Stimulated activated CD8-positive, alpha-beta memory T cell treated with anti-CD3 and anti-CD28 coated beads, Interleukin-4, amount 100 ng/mL, for 24 hours (primary cell): Measurements from ENCODE around the gene FRMPD4.

Experiments
- DNase-seq: peaks from one replicate; pipeline ENCODE4 v3.0.0-alpha.2; 2020; ENCODE audit warnings: low read depth

Gene FRMPD4

DNA sequence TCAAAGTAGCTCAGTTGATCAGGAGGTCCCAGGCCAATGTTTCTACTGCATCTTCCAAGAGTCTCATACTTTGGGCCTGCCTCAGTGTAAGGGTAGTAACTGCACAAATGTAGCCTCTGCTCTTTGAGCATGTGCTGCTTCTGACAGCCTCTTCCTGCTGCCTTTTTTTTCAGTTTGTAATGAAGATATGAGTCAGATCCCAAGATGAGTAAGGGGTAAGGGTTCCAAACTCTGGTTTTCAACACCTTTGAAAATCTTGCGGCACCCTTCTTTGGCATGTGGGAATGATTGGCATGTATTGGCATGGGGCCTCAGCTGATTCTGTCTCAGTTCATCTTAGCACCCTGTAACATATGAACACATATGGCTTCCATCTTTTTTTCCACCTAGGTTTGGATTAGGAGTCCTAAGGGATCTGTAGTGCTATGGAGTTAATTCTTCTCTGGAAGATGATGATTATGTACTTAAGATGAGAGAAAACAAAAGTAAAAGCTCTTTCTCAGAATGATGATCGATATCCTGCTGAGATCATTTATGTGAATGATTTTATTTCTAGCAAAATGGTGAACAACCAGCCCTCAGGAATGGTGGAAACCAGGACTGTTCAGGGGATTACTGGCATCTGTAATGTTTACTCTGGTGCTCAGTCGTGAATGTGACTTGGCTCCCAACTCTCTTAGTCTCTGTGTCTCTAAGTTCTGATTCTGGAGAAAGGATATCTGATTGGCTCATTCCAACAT is 534.3 kb downstream of the FRMPD4 start:
- no peak for DNase-seq

DNA sequence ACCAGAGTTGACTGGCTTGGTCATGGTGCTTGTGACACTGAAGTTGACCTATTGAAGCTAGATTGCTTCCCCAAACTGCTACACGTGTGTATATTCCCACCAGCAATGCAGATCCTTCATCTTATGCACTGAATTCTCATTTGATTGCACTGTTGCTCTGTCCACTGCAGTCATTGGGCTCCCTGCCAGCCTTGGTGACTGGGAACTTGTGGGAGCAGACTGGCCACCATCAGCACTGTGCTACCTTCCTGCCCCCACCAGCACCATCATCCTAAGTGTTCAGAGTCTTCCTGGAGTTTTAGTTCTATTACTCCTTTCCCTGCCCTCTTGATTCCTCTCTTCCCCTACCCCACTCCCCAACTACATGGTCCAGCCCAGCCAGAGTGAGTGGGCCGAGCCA is 535.2 kb downstream of the FRMPD4 start:
- DNase-seq = no peak

DNA sequence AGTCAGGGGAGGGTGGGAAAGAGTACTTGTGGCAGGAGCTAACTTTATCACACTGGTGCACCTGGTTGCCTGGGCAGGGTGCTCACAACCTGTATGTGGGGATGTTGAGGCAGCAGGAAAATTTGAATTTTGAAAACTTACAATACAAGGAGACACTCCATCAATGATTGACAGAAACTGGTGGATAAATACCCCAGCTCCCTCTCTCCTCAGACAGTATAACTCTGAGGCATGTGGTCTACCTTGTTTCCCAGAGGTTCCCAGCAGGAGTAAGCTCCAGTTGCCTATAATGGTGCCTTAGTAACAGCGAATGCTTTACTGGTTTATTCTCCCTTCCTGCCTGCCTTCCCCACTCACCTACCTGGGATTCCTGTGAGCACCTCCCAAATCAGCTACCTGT is 541.2 kb downstream of the FRMPD4 start:
- DNase-seq = no peak

DNA sequence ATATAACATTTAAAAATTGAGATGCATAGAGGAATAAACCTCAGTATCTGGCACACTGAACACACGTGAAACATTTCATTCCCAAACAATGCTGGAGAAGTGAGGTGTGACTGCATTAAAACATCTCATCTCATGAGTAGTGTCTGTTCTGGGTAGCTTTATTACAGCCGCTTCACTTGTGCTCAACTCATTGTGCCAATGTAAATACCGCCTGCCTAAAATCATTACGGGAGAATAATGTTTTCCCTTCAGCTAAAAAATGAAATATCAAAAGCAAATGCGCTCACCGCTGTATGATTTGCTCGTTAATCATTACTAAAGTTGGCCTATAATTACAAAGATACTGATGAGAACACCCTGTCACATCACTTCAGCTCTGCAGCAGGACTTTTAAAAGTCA is 542.8 kb downstream of the FRMPD4 start:
- DNase-seq = no peak

DNA sequence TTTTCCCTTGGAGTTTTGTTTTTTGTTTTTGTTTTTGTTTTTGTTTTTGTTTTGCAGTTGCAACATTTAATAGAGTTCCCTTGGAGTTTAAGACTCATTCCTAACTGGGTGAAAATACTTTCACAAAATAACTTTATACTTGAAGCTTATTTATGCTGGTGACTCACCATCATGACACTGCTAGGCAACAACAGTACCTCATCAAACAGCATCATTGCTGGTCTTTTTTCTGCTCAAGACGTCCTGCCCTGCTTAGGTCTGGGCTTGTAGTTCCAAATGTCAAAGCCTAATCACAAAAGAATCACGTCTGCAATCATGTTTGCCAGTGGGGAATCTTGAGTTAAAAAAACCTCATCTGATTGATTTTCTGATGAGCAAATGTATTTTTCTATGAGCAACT is 547.3 kb downstream of the FRMPD4 start:
- no peak for DNase-seq

DNA sequence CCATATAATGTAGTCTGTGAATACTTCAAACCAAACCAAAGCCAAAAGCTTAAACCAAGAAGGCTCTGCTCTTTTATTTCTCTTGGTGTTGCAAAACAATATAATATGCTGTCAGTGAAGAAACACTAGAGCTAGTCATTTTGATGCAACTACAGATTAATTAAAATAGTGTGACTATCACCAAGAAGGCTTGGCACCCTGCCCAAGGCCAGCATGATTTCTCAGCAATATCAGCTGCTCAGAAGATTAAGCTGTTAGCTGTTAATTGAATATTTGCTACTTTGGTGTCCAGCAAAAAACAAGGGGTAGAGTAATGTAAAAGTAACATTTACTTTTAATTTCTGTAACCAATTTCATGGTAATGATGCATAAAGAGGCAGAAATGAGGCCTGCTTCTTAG is 548.1 kb downstream of the FRMPD4 start:
- no peak for DNase-seq

DNA sequence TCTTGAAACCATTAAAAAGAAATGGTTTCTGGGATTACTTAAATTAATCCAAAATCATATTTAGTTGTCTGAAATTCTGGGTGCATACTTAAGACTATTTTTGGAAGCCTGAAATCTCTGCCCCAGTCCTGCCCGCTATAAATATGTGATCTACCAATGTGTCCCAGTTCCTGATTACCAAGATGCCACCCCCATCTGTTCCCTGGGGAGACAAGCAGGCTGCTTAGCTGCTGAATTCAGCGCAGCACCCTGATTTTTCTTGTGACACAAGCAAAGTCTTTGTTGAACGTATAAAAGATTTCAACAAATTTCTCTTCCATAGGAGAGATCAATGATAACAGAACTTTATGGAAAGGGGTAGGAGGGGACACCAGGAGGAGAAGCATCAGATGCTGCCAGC is 552.4 kb downstream of the FRMPD4 start:
- no peak for DNase-seq

DNA sequence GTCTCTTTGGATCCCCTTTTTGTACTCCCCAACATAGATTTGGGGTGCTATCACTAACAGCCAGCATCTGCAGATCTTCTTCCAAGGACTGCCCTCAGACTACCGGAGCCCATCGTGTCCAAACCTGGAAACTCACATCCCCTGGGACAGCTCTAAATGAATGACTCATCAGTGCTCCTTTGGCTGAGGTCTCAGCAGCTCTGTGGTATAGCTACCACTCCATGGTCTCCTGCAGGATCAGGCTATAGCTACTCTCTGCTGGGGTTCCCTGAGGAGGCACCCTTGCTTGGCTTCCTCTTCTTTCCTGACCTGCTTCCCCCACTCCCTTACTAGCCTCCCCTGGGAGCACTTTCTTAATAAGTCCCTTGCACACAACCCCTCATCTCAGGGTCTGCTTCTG is 555.5 kb downstream of the FRMPD4 start:
- no peak for DNase-seq

DNA sequence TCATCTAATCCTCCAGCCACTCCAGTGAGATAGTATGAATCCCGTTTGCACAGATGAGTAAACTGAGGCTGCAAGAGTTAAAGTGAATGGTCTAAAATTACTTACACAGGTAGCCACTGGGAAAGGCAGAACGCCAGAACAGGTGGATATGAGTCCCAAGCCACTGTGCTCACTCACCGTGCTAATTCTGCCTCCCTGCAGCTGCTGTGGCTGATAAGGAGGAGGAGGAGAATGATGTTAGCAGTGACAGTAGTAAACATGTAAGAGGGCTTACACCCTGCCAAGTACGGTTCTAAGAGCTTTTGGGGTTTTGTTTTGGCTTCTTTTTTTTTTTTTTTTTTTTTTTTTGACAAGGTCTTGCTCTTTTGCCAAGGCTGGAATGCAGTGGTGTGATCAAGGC is 562.5 kb downstream of the FRMPD4 start:
- no peak for DNase-seq

DNA sequence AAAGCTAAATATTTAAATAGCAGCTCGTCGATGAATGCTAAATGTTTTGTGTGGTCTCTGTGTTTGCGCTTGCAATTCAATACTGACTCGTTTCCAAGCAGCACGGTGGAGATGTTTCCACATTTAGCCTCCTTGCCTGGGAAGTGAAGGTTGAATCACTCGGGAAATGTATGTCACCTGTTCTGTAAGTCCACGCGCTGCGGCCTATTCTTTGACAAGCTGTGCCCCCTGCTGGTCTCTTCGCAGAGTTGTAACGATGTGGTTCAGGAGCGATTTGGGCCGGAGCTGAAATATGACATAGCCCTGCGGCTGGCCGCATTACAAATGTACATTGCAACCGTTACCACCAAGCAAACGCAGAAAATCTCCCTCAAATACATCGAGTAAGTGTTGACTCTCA is 563.4 kb downstream of the FRMPD4 start:
- peak; percentile 0 for DNase-seq

DNA sequence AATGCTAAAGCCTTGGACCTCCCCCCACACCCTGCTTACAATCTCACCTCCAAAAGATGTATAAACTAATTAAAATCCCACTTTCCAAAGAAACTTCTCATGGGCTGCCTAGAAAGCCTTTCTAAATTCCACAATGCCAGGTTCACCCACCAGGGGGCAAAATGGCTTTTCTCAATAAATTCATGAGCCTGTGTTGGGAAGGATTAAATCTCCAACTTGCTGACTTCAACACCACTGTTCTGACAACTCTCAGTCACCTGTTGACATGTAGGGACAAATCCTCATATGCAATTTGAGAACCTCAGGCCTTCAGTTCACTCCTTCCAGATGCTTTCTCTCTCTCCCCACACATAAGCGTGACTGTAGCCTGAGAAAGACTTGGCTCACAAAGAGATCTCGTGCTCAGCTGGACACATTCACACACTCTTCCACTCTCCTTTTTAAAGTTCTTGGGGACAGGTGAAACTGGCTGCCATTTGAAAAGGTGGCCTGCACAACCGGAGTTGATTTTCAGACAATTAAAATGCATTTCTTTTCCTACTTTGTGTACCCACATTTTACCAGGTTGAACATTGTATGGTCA is 564.3 kb downstream of the FRMPD4 start:
- DNase-seq = no peak

DNA sequence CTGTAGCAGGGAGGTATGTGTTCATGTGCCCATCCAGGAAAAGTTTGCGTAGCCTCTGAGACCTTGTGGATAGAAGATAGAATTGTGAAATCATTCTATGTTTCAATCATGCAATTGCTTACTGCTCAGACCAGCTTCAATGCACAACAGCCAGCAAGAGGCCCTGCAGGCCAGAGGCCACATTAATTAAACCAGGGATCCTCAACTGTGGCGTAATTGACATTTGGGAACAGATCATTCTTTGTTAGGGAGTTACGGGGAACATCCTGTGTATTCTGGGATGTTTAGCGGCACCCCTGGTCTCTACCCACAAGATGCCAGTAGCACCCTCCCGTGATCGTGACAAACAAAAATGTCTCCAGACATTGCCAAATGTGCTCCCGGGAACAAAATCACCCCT is 566.4 kb downstream of the FRMPD4 start:
- no peak for DNase-seq

DNA sequence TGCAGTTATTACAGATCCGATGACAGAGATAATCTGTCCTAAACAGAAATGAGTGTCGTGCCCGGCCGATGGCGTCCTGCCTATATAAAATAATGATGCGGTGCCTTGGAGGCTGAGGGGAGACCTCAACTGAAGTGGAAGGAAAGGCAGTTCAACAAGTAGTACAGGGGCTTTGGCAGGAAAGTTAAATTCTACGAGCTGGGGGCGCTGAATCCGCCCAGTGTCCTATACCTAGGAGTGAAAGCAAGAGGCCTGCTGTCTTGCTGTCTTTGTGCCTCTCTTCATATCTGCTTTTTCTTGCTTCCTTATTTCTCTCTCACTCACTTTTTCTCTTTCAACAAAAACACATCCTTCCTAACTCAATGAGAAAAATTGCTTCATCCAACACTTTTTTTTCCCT is 570.8 kb downstream of the FRMPD4 start:
- DNase-seq = no peak

DNA sequence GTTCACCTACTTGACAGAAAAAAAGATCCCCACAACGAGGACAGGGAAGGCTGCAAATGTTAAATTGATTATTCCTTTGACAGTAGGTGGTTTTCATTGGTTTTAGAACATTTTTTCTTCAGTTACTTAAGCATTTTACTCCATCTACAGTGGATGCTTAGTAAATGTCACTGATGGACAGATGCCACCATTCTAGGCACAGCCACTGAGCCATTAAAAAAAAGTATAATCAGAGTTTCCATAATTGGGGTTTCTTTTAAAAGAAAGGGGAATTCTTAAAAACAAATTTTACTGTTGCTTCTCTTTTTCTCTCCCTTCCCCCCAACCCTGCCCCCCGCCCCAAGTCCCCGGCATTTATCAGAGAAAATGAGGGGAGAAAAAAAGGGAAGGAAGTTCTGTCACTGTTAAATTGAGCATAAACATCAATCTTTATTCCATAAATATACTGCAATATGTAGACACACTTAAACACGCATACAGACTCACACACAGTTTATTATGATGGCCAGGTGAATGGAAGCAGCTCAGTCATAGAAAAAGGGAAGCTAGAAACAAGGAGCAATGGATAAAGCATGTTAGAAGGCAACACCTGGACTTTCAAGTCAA is 573.3 kb downstream of the FRMPD4 start:
- DNase-seq = no peak

DNA sequence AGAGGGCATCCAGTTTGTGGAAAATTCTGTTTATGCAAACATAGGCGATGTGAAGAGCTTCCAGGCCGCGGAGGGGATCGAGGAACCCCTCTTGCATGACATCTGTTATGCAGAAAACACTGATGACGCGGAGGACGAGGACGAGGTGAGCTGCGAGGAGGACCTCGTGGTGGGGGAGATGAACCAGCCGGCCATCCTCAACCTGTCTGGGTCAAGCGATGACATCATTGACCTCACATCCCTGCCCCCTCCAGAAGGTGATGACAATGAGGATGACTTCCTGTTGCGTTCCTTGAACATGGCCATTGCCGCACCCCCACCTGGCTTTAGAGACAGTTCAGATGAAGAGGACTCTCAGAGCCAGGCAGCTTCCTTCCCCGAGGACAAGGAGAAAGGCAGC is 578.3 kb downstream of the FRMPD4 start:
- DNase-seq = no peak

DNA sequence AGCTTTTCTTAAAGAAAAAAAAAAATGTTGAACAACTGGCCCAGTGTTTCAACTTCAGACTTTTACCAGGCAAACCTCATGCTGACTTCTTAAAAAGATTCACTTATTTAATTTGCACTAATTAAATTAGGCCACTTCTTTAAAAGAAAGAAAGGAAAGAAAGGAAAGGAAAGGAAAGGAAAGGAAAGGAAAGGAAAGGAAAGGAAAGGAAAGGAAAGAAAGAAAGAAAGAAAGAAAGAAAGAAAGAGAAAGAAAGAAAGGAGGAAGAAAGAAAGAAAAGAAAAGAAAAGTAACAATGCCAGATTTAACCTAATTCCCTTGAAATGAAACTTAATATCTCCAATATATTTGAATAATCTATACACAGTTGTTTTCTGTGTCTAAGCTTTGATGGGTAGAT is 581.6 kb downstream of the FRMPD4 start:
- no peak for DNase-seq

DNA sequence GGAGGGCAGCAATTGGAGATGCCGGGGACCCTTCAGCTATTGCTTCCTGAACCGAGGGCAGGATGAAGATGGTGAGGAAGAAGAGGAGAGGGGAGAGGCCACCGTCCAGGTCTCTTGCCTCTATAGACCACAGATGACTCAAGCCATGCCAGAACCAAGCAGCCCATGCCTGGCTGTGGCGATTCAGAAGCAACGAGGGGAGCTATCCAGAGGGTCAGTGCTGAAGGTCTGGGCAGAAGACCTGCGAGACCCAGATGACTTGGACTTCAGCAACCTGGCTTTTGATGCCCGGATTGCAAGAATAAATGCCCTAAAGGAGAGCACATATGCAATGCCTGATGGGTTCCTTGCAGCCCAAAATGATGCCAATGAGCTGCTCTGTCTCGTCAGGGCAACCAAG is 582.8 kb downstream of the FRMPD4 start:
- no peak for DNase-seq

DNA sequence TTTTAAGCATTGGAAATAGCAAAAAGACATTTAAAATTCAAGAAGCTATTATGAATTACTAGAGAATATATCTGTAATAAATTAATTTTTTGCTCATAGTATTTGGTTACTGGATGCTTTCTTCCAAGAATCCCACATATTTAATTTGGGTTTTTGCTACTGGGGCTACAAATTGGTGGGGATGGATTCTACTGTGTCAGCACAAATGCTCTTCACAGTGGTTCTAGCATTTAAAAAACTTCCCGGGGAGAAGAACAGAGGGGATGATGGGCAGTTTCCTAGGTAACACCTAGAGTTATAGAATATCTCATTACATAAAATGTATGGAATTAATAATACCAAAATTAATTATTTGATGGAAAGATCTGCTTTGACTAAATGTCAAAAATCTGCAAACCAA is 584.0 kb downstream of the FRMPD4 start:
- DNase-seq = no peak

DNA sequence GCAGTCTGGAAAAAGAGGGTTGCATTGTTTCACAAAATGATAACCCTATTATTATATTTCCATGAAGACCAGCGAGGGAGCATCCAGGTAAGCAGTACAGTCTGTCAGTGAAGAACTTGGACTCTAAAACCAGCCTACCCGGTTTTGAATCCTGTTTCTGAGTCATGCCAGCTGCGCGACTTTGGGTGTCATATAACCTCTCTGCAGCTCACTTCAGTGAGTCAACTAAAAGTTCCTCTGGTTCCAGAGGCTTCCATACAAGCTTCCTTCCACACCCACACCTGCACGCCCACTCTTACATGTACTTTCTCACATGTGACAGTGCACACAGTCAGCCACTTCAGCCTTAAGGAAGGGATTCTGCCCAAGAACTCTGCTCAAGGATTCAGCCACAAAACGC is 603.1 kb downstream of the FRMPD4 start:
- DNase-seq = no peak

DNA sequence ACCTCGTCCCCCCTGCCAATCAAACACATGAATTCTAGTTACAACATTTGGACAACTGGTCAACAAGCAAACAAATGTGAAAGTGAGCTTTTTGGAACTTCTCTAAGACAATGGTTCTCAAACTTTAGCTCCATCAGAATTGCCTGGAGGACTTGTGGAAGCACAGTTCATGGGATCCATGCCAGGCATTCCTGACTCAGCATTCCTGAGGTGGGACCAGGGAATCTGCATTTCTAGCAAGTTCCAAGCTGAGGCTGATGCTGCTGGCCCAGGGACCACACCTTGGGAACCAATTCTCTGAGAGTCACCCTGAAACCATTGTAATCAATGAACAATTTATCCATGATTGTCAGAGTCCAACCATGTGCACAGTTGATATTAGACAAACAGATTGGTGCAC is 609.2 kb downstream of the FRMPD4 start:
- DNase-seq = no peak

DNA sequence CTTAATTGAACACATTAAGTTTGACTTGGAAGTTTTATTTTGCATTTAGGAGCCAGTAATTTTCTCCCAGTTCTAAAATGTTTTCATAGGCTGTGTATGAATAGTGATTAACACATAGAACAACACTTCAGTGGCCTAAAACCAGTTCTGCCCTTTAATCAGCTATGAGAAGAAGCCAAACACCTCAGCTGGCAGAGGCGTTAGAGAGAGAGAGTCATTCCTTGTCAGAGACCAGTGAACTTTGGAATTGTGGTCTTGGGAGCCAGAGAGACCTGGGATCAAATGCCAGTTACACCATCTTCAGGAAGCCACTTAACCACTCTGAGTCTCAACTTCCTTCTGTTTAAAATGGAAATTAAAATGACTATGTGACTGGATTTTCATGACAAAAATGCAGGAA is 613.6 kb downstream of the FRMPD4 start:
- DNase-seq = no peak

DNA sequence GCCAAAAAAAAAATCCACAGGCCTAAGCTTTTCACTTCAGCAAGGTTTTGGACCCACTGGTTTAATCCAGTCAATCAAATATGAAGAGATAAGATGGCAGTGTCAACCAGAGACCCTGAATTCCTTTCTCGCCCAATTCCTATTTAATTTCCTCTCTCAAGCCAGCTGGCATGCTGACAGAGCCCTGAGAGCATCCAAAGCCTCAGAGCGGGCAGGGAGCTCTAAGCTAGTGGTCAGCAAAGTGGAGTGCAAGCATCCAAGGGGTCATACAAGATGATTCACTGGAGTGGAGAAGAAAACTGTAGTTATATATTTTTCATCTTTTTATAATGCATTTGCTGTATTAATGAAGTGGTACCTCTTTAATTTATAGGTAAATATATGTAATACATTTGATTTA is 615.1 kb downstream of the FRMPD4 start:
- no peak for DNase-seq

DNA sequence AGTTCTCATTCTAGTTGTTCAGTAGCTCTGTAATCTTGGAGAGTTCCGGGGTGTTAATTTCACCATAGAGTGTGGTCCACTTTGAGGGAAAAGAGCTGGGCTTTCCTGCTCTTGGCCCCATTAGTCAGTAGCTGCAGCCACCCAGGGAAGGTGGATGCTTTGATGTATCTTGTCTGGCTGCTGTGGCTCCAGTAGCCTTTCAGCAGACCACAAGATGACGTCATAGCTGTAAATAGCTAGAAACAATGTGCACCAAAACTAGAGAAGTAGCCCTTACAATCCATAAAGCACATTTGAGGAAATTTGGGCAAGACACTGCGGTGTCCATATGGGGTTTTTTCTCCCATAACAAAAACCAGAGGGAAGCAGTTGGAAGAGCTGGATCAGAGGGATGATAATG is 620.0 kb downstream of the FRMPD4 start:
- no peak for DNase-seq

DNA sequence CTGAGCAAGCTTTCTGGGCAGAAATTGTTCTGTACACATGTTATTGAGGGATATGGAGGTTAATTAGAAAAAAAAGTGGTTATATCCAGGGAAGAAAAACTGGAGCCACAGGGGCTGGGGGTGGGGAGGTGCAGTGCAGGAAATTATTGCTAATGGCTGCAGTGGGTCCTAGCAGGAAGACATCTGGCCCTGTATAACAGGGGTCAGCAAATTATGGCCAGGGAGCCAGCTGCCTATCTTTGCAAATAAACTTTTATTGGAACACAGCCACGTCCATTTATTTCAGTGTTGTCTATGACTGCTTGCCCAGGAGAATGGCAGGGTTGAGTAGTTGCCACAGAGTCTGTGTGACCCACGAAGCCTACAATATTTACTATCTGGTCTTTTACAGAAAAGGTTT is 629.6 kb downstream of the FRMPD4 start:
- DNase-seq = no peak
